SK-N-SH (cell line): ENCODE results near the gene ZBTB5. TPM values are rescaled to one million over a fixed set of nuclear protein-coding genes. Genes with fewer than 3 reads are reported as not detected.

Source experiments
- CTCF ChIA-PET: fragments of 300-600, 350-600 bp; formaldehyde crosslinking; extraction: SDS; loops from one replicate; lab custom pipeline; 2021; lab: Yijun Ruan, JAX
- POLR2A ChIA-PET: fragments of 350-600 bp; sonication (Branson Sonifier 250); formaldehyde crosslinking; extraction: SDS; loops from one replicate; lab custom pipeline; 2020; ENCODE audit warnings: antibody characterized with exemption, inconsistent platforms; lab: Yijun Ruan, JAX
- DNase-seq: peaks from one replicate; pipeline ENCODE4 v3.0.0; 2012
- H2AFZ ChIP-seq: fragments of 200-600 bp; sonication (generic); 2 replicates; pipeline ENCODE4 v1.8.1; 2016; ENCODE audit warnings: antibody characterized with exemption, mild to moderate bottlenecking, low read depth
- H3F3A ChIP-seq: fragments of 200-600 bp; sonication (generic); replicated peaks from 2 replicates; pipeline ENCODE3; 2016; ENCODE audit warnings: antibody characterized with exemption, mild to moderate bottlenecking; ENCODE audit not compliant: insufficient read depth
- H3K27ac ChIP-seq, 2 experiments: fragments of 200-500 bp in 1 of 2; fragments of 200-600 bp in 1 of 2; sonication (Bioruptor generic) in 1 of 2; sonication (generic), shearing (Covaris generic) in 1 of 2; 2 replicates each; pipeline versions ENCODE4 v1.5.1 to v1.6.1; 2014 to 2016; ENCODE audit warnings: low read depth in 2 of 2, inconsistent platforms in 1 of 2, low read length in 1 of 2, mild to moderate bottlenecking in 1 of 2, mixed read lengths in 1 of 2
- H3K27me3 ChIP-seq: fragments of 200-600 bp; sonication (generic), shearing (Covaris generic); 2 replicates; pipeline ENCODE4 v1.6.1; 2016; ENCODE audit warnings: mixed run types; ENCODE audit not compliant: insufficient read depth
- H3K36me3 ChIP-seq, 2 experiments: fragments of 200-500 bp in 1 of 2; fragments of 200-600 bp in 1 of 2; sonication (Bioruptor generic) in 1 of 2; sonication (generic) in 1 of 2; replicated peaks in 1 of 2; 2 replicates each; pipeline versions ENCODE3 to v1.5.1; 2014 to 2016; ENCODE audit warnings: low read length in 1 of 2, mild to moderate bottlenecking in 1 of 2; ENCODE audit not compliant: insufficient read depth in 2 of 2, control insufficient read depth in 1 of 2
- H3K4me1 ChIP-seq, 2 experiments: fragments of 200-500 bp in 1 of 2; fragments of 200-600 bp in 1 of 2; sonication (Bioruptor generic) in 1 of 2; sonication (generic), shearing (Covaris generic) in 1 of 2; 2 replicates each; pipeline versions ENCODE4 v1.5.1 to v1.6.1; 2014 to 2016; ENCODE audit warnings: low read depth in 1 of 2, low read length in 1 of 2, mixed run types in 1 of 2; ENCODE audit not compliant: insufficient read depth in 2 of 2, control insufficient read depth in 1 of 2
- H3K4me2 ChIP-seq: fragments of 200-600 bp; sonication (generic), shearing (Covaris generic); 2 replicates; pipeline ENCODE4 v1.6.1; 2017; ENCODE audit warnings: mixed run types
- H3K4me3 ChIP-seq, 2 experiments: fragments of 200-500 bp in 1 of 2; fragments of 200-600 bp in 1 of 2; sonication (Bioruptor generic) in 1 of 2; sonication (generic), shearing (Covaris generic) in 1 of 2; 2 replicates each; pipeline versions ENCODE4 v1.5.1 to v1.8.1; 2014 to 2016; ENCODE audit warnings: low read depth in 2 of 2, inconsistent platforms in 1 of 2, low read length in 1 of 2, mild to moderate bottlenecking in 1 of 2, mixed read lengths in 1 of 2, moderate library complexity in 1 of 2
- H3K79me2 ChIP-seq: fragments of 200-600 bp; sonication (generic); 2 replicates; pipeline ENCODE4 v1.8.1; 2017; ENCODE audit warnings: mild to moderate bottlenecking; ENCODE audit not compliant: insufficient read depth
- H3K9ac ChIP-seq: fragments of 200-600 bp; sonication (generic); 2 replicates; pipeline ENCODE4 v1.6.1; 2017; ENCODE audit warnings: mixed run types
- H3K9me2 ChIP-seq: fragments of 200-600 bp; sonication (generic); 2 replicates; pipeline ENCODE4 v1.6.1; 2017; ENCODE audit warnings: mixed run types
- H3K9me3 ChIP-seq: fragments of 200-600 bp; sonication (generic); 2 replicates; pipeline ENCODE4 v1.6.1; 2017; ENCODE audit warnings: mixed run types, mild to moderate bottlenecking, moderate library complexity
- H4K20me1 ChIP-seq: fragments of 200-600 bp; sonication (generic); 2 replicates; pipeline ENCODE4 v1.6.1; 2017; ENCODE audit warnings: mild to moderate bottlenecking, mixed run types; ENCODE audit not compliant: insufficient read depth
- CHD2 ChIP-seq: fragments of 150-350 bp; IDR thresholded peaks from 2 replicates; pipeline ENCODE4 v1.6.1; 2018; ENCODE audit warnings: low read length; ENCODE audit not compliant: partially characterized antibody
- ELF1 ChIP-seq: IDR thresholded peaks from 2 replicates; pipeline ENCODE4 v1.4.0; 2012
- EZH2phosphoT487 ChIP-seq: fragments of 200-600 bp; sonication (generic); IDR thresholded peaks from 2 replicates; pipeline ENCODE4 v1.6.1; 2017; ENCODE audit warnings: low read depth, mixed run types, mild to moderate bottlenecking, antibody characterized with exemption, moderate library complexity, borderline replicate concordance
- FOSL2 ChIP-seq: IDR thresholded peaks from 2 replicates; pipeline ENCODE4 v1.4.0; 2012; ENCODE audit warnings: low read depth, mild to moderate bottlenecking, moderate library complexity, borderline replicate concordance
- GATA2 ChIP-seq: sonication (generic); formaldehyde crosslinking; IDR thresholded peaks from 2 replicates; pipeline ENCODE4 v1.5.0; 2020; ENCODE audit warnings: mild to moderate bottlenecking, missing genetic modification reagents
- MEF2A ChIP-seq: IDR thresholded peaks from 2 replicates; pipeline ENCODE4 v1.4.0; 2012; ENCODE audit warnings: low read depth, borderline replicate concordance
- MXI1 ChIP-seq: IDR thresholded peaks from 2 replicates; pipeline ENCODE4 v1.6.1; 2012; ENCODE audit warnings: mild to moderate bottlenecking, low read depth, low read length, improper control_type of control experiment
- NFIC ChIP-seq: IDR thresholded peaks from 2 replicates; pipeline ENCODE4 v1.4.0; 2012; ENCODE audit warnings: borderline replicate concordance
- NRF1 ChIP-seq: IDR thresholded peaks from 2 replicates; pipeline ENCODE4 v1.6.1; 2012; ENCODE audit warnings: low read depth, mild to moderate bottlenecking, low read length
- POLR2AphosphoS5 ChIP-seq: IDR thresholded peaks from 2 replicates; pipeline ENCODE4 v1.6.1; 2012; ENCODE audit warnings: low read depth, low read length
- RAD21 ChIP-seq: IDR thresholded peaks from 2 replicates; pipeline ENCODE4 v1.6.1; 2012; ENCODE audit warnings: mild to moderate bottlenecking, low read length
- RCOR1 ChIP-seq: fragments of 150-350 bp; IDR thresholded peaks from 2 replicates; pipeline ENCODE4 v1.6.1; 2017; ENCODE audit warnings: antibody characterized with exemption, low read length
- RFX5 ChIP-seq: IDR thresholded peaks from 2 replicates; pipeline ENCODE4 v1.6.1; 2012; ENCODE audit warnings: mild to moderate bottlenecking, improper control_type of control experiment, low read length
- RXRA ChIP-seq: IDR thresholded peaks from 2 replicates; pipeline ENCODE4 v1.4.0; 2012; ENCODE audit warnings: low read depth, mild to moderate bottlenecking, borderline replicate concordance
- SIN3A ChIP-seq: IDR thresholded peaks from 2 replicates; pipeline ENCODE4 v1.6.1; 2012; ENCODE audit warnings: low read depth, mild to moderate bottlenecking, low read length, moderate library complexity, borderline replicate concordance
- SMC3 ChIP-seq: IDR thresholded peaks from 2 replicates; pipeline ENCODE4 v1.6.1; 2012; ENCODE audit warnings: low read depth, low read length, improper control_type of control experiment
- TCF12 ChIP-seq: IDR thresholded peaks from 2 replicates; pipeline ENCODE4 v1.4.0; 2012
- TEAD4 ChIP-seq: IDR thresholded peaks from 2 replicates; pipeline ENCODE4 v1.4.0; 2012; ENCODE audit warnings: mild to moderate bottlenecking, borderline replicate concordance; ENCODE audit not compliant: insufficient read depth
- WGBS: methylation state at CpG from one replicate; pipeline ENCODE4 v1.1.6; 2017; ENCODE audit warnings: low lambda C conversion rate; 5-methylcytosine and 5-hydroxymethylcytosine counted together
- polyA plus RNA-seq, 3 experiments: library from polyadenylated mRNA; depleted of rRNA; stranded (reverse); fragments of >200 nt; gene quantifications; 2 replicates each; pipeline ENCODE4 v1.2.3, GENCODE V29; 2012
- TF ChIP-seq, protein P1 (sequence below): IDR thresholded peaks from 2 replicates; pipeline ENCODE4 v1.4.0; 2012; ENCODE audit warnings: low read depth
- TF ChIP-seq, protein P2 (sequence below): fragments of 150-350 bp; IDR thresholded peaks from 2 replicates; pipeline ENCODE4 v1.6.1; 2017; ENCODE audit warnings: antibody characterized with exemption, low read length, low read depth, borderline replicate concordance
- TF ChIP-seq, protein P3 (sequence below): fragments of 200-600 bp; sonication (generic); IDR thresholded peaks from 2 replicates; pipeline ENCODE4 v1.6.1; 2017; ENCODE audit warnings: antibody characterized with exemption, mild to moderate bottlenecking, moderate library complexity
- TF ChIP-seq, protein P4 (sequence below): IDR thresholded peaks from 2 replicates; pipeline ENCODE4 v1.4.0; 2012; ENCODE audit warnings: low read depth, borderline replicate concordance
- TF ChIP-seq, protein P5 (sequence below): IDR thresholded peaks from 2 replicates; pipeline ENCODE4 v1.6.1; 2012; ENCODE audit warnings: mild to moderate bottlenecking, low read depth, low read length, moderate library complexity
- TF ChIP-seq, protein P6 (sequence below): IDR thresholded peaks from 2 replicates; pipeline ENCODE4 v1.4.0; 2012; ENCODE audit warnings: low read depth, borderline replicate concordance

The ZBTB5 gene
- polyA plus RNA-seq, 1 of the 3 experiments (the other 2 are of a cell fraction): 6.3 TPM

DNA sequence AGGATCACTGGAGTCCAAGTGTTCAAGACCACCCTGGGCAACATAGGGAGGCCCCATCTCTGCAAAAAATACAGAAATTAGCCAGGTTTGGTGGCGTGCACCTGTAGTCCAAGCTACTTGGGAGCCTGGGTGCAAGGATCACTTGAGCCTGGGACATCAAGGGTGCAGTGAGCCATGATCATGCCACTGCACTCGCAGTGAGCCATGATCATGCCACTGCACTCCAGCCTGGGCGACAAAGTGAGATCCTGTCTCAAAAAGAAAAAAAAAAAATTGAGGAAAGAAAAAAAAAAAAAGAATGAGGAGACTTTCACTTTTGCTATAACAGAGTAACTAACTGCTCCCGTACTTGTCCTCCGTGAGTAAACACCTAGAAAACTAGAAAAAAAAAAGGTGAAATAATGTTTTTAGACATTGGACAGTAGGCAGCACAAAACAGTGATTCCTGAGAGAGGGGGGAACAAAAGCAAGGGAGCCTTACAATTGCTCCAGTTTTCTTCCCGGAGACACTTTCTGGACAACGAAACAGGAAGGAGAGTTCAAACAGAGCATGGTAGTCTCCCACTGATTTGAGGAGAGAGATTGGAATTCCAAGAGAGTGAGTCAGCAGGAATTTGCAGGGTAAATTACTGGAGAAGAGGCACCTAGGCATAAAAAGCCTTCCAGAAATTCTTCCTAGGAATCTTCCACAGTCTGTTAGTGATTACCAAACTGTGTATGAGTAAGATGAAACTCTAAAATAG, 6.9 kb upstream of the ZBTB5 start:
- ChIA-PET CTCF (no interaction called here), POLR2A (no interaction called here)
- no peaks in the 10 kb centered on the region for H3K9me2 ChIP-seq
- H3K36me3 ChIP-seq: no peaks in the 10 kb centered on the region
- WGBS: 26% methylated on average over 7 of the region's 7 CpGs
- H3K9ac ChIP-seq: peak overlapping the region; percentile 76
- H3F3A ChIP-seq: peaks cover 28% of the 10 kb centered on the region
- H3K4me3 ChIP-seq: peak overlapping the region; percentile 34 to 61; a peak in 3 of 4 replicates
- peaks cover 9% of the 10 kb centered on the region; the same call in 1 of the 2 replicates for H3K9me3 ChIP-seq
- no peaks in the 10 kb centered on the region for H3K79me2 ChIP-seq
- no peaks in the 10 kb centered on the region for H3K27me3 ChIP-seq
- peak overlapping the region; percentile 70 for H3K4me2 ChIP-seq
- no peak for DNase-seq
- H3K4me1 ChIP-seq: no peaks in the 10 kb centered on the region
- H2AFZ ChIP-seq: peak overlapping the region; percentile 81
- peak overlapping the region; percentile 70 to 94; a peak in 3 of 4 replicates for H3K27ac ChIP-seq
- no peaks in the 10 kb centered on the region for H4K20me1 ChIP-seq
- TF ChIP-seq RFX5: no peak
- TF ChIP-seq, protein P1, sequence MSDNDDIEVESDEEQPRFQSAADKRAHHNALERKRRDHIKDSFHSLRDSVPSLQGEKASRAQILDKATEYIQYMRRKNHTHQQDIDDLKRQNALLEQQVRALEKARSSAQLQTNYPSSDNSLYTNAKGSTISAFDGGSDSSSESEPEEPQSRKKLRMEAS: no peak; the same call in 1 of the 2 replicates
- peak; percentile 66 for TF ChIP-seq POLR2AphosphoS5
- TF ChIP-seq, protein P2, sequence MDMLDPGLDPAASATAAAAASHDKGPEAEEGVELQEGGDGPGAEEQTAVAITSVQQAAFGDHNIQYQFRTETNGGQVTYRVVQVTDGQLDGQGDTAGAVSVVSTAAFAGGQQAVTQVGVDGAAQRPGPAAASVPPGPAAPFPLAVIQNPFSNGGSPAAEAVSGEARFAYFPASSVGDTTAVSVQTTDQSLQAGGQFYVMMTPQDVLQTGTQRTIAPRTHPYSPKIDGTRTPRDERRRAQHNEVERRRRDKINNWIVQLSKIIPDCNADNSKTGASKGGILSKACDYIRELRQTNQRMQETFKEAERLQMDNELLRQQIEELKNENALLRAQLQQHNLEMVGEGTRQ: no peak
- peak; percentile 91 for TF ChIP-seq TCF12
- peak; percentile 77; the same call in 1 of the 2 replicates for TF ChIP-seq SIN3A
- TF ChIP-seq EZH2phosphoT487: no peak
- peak; percentile 95 for TF ChIP-seq TEAD4
- TF ChIP-seq NFIC: peak; percentile 26; the same call in 1 of the 2 replicates
- TF ChIP-seq CHD2: no peak
- no peak for TF ChIP-seq SMC3
- TF ChIP-seq, protein P3, sequence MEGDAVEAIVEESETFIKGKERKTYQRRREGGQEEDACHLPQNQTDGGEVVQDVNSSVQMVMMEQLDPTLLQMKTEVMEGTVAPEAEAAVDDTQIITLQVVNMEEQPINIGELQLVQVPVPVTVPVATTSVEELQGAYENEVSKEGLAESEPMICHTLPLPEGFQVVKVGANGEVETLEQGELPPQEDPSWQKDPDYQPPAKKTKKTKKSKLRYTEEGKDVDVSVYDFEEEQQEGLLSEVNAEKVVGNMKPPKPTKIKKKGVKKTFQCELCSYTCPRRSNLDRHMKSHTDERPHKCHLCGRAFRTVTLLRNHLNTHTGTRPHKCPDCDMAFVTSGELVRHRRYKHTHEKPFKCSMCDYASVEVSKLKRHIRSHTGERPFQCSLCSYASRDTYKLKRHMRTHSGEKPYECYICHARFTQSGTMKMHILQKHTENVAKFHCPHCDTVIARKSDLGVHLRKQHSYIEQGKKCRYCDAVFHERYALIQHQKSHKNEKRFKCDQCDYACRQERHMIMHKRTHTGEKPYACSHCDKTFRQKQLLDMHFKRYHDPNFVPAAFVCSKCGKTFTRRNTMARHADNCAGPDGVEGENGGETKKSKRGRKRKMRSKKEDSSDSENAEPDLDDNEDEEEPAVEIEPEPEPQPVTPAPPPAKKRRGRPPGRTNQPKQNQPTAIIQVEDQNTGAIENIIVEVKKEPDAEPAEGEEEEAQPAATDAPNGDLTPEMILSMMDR: no peak
- TF ChIP-seq RXRA: peak; percentile 52; the same call in 1 of the 2 replicates
- no peak for TF ChIP-seq MXI1
- no peak; the same call in 1 of the 2 replicates for TF ChIP-seq MEF2A
- TF ChIP-seq RCOR1: no peak
- TF ChIP-seq, protein P4, sequence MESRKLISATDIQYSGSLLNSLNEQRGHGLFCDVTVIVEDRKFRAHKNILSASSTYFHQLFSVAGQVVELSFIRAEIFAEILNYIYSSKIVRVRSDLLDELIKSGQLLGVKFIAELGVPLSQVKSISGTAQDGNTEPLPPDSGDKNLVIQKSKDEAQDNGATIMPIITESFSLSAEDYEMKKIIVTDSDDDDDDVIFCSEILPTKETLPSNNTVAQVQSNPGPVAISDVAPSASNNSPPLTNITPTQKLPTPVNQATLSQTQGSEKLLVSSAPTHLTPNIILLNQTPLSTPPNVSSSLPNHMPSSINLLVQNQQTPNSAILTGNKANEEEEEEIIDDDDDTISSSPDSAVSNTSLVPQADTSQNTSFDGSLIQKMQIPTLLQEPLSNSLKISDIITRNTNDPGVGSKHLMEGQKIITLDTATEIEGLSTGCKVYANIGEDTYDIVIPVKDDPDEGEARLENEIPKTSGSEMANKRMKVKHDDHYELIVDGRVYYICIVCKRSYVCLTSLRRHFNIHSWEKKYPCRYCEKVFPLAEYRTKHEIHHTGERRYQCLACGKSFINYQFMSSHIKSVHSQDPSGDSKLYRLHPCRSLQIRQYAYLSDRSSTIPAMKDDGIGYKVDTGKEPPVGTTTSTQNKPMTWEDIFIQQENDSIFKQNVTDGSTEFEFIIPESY: no peak
- no peak for TF ChIP-seq GATA2
- TF ChIP-seq ELF1: peak; percentile 73
- TF ChIP-seq, protein P5, sequence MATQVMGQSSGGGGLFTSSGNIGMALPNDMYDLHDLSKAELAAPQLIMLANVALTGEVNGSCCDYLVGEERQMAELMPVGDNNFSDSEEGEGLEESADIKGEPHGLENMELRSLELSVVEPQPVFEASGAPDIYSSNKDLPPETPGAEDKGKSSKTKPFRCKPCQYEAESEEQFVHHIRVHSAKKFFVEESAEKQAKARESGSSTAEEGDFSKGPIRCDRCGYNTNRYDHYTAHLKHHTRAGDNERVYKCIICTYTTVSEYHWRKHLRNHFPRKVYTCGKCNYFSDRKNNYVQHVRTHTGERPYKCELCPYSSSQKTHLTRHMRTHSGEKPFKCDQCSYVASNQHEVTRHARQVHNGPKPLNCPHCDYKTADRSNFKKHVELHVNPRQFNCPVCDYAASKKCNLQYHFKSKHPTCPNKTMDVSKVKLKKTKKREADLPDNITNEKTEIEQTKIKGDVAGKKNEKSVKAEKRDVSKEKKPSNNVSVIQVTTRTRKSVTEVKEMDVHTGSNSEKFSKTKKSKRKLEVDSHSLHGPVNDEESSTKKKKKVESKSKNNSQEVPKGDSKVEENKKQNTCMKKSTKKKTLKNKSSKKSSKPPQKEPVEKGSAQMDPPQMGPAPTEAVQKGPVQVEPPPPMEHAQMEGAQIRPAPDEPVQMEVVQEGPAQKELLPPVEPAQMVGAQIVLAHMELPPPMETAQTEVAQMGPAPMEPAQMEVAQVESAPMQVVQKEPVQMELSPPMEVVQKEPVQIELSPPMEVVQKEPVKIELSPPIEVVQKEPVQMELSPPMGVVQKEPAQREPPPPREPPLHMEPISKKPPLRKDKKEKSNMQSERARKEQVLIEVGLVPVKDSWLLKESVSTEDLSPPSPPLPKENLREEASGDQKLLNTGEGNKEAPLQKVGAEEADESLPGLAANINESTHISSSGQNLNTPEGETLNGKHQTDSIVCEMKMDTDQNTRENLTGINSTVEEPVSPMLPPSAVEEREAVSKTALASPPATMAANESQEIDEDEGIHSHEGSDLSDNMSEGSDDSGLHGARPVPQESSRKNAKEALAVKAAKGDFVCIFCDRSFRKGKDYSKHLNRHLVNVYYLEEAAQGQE: peak; percentile 38; the same call in 1 of the 2 replicates
- TF ChIP-seq NRF1: no peak
- no peak for TF ChIP-seq RAD21
- TF ChIP-seq FOSL2: peak; percentile 83
- TF ChIP-seq, protein P6, sequence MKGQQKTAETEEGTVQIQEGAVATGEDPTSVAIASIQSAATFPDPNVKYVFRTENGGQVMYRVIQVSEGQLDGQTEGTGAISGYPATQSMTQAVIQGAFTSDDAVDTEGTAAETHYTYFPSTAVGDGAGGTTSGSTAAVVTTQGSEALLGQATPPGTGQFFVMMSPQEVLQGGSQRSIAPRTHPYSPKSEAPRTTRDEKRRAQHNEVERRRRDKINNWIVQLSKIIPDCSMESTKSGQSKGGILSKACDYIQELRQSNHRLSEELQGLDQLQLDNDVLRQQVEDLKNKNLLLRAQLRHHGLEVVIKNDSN: no peak
